Fibroblast of lung (primary cell): ENCODE data around the gene GPX5.

Experiments used
- EZH2 ChIP-seq: IDR thresholded peaks from 2 replicates; pipeline ENCODE4 v1.5.1; 2012; ENCODE audit warnings: low read length, control low read depth, mild to moderate bottlenecking; ENCODE audit errors: missing control alignments
- TF ChIP-seq, protein P1 (sequence below), 2 donors: IDR thresholded peaks in 1 of 2; conservative IDR thresholded peaks in 1 of 2; 1 replicate in 1 of 2; 2 replicates in 1 of 2; pipeline ENCODE4 v1.5.1; 2011 to 2012; ENCODE audit warnings: low read length in 2 of 2, control low read depth in 1 of 2, inconsistent platforms in 1 of 2, low read depth in 1 of 2, mild to moderate bottlenecking in 1 of 2

GRCh38 chr6:28558629-28559028 is 32.9 kb downstream of the GPX5 start:
- TF ChIP-seq, protein P1, sequence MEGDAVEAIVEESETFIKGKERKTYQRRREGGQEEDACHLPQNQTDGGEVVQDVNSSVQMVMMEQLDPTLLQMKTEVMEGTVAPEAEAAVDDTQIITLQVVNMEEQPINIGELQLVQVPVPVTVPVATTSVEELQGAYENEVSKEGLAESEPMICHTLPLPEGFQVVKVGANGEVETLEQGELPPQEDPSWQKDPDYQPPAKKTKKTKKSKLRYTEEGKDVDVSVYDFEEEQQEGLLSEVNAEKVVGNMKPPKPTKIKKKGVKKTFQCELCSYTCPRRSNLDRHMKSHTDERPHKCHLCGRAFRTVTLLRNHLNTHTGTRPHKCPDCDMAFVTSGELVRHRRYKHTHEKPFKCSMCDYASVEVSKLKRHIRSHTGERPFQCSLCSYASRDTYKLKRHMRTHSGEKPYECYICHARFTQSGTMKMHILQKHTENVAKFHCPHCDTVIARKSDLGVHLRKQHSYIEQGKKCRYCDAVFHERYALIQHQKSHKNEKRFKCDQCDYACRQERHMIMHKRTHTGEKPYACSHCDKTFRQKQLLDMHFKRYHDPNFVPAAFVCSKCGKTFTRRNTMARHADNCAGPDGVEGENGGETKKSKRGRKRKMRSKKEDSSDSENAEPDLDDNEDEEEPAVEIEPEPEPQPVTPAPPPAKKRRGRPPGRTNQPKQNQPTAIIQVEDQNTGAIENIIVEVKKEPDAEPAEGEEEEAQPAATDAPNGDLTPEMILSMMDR (conservative IDR thresholded peaks at IDR 0.05 in 1 of 2, IDR thresholded peaks at IDR 0.05 in 1 of 2; ENCODE audit: low read depth in 1 of 2, low read length in 2 of 2): no peak
- TF ChIP-seq EZH2: no peak
